GM12878 (cell line): ENCODE results near the gene ING4.

ENCODE experiments used
- ASH2L ChIP-seq: fragments of 300-600, 200-600 bp; sonication (generic); IDR thresholded peaks from 2 replicates; pipeline ENCODE4 v1.6.1; 2017; ENCODE audit warnings: low read depth, mild to moderate bottlenecking, borderline replicate concordance
- CBX5 ChIP-seq: sonication (generic); IDR thresholded peaks from 2 replicates; pipeline ENCODE4 v1.6.1; 2016; ENCODE audit warnings: low read depth, moderate library complexity, mild to moderate bottlenecking, inconsistent platforms
- EZH2 ChIP-seq: IDR thresholded peaks from 2 replicates; pipeline ENCODE4 v1.6.1; 2012; ENCODE audit warnings: low read depth, mild to moderate bottlenecking, control low read depth, inconsistent platforms, low read length, borderline replicate concordance; ENCODE audit not compliant: control insufficient read depth
- GABPA ChIP-seq: IDR thresholded peaks from 2 replicates; pipeline ENCODE4 v1.6.1; 2014; ENCODE audit warnings: antibody characterized with exemption, low read depth, mild to moderate bottlenecking, inconsistent platforms
- PAX5 ChIP-seq: IDR thresholded peaks from 2 replicates; pipeline ENCODE4 v1.6.1; 2011; ENCODE audit warnings: low read depth, low read length, borderline replicate concordance

- TF ChIP-seq ASH2L = no peak
- no peak for TF ChIP-seq PAX5
- TF ChIP-seq CBX5 = no peak
- TF ChIP-seq GABPA = no peak
- no peak for TF ChIP-seq EZH2
Observed at GRCh38 chr12:6602526-6602925, 60.4 kb downstream of the ING4 start.
